GM12801 (cell line): ENCODE data around the gene PAPOLB.

ENCODE experiments used
- CTCF ChIP-seq: IDR thresholded peaks from one replicate; pipeline ENCODE4 v1.5.1; 2011; ENCODE audit warnings: control low read depth; ENCODE audit not compliant: insufficient read length; ENCODE audit errors: extremely low read depth

Gene PAPOLB

GRCh38 chr7:4816419-4817080, 45.3 kb downstream of the PAPOLB start:
- TF ChIP-seq CTCF: no peak

- TF ChIP-seq CTCF: no peak
Measured at GRCh38 chr7:4815609-4816418, 46.0 kb downstream of the PAPOLB start.

GRCh38 chr7:4815121-4815520, 46.7 kb downstream of the PAPOLB start:
- no peak for TF ChIP-seq CTCF

- no peak for TF ChIP-seq CTCF
Measured at GRCh38 chr7:4814433-4814832, 47.4 kb downstream of the PAPOLB start.

- TF ChIP-seq CTCF: no peak
Measured at GRCh38 chr7:4809666-4810065, 52.2 kb downstream of the PAPOLB start.

- TF ChIP-seq CTCF: no peak
Measured at GRCh38 chr7:4809091-4809591, 52.7 kb downstream of the PAPOLB start.

GRCh38 chr7:4808565-4808964, 53.3 kb downstream of the PAPOLB start:
- TF ChIP-seq CTCF: no peak
